PC-3 (cell line): ENCODE measurements around the gene AP2M1.

ENCODE experiments used
- EZH2 ChIP-seq: fragments of 300-600 bp; sonication (generic); IDR thresholded peaks from one replicate; pipeline ENCODE4 v1.6.1; 2017; ENCODE audit warnings: antibody characterized with exemption, mild to moderate bottlenecking, low read length; ENCODE audit not compliant: unreplicated experiment
- EZH2phosphoT487 ChIP-seq: fragments of 300-600 bp; sonication (generic); IDR thresholded peaks from 2 replicates; pipeline ENCODE4 v1.6.1; 2018; ENCODE audit warnings: mild to moderate bottlenecking, antibody characterized with exemption, low read length, borderline replicate concordance
- TF ChIP-seq, protein P1 (sequence below): fragments of 300-600 bp; sonication (generic); conservative IDR thresholded peaks from 2 replicates; pipeline ENCODE4 v1.5.1; 2017; ENCODE audit warnings: antibody characterized with exemption, low read depth, mild to moderate bottlenecking, low read length

- TF ChIP-seq EZH2 = no peak
- TF ChIP-seq, protein P1, sequence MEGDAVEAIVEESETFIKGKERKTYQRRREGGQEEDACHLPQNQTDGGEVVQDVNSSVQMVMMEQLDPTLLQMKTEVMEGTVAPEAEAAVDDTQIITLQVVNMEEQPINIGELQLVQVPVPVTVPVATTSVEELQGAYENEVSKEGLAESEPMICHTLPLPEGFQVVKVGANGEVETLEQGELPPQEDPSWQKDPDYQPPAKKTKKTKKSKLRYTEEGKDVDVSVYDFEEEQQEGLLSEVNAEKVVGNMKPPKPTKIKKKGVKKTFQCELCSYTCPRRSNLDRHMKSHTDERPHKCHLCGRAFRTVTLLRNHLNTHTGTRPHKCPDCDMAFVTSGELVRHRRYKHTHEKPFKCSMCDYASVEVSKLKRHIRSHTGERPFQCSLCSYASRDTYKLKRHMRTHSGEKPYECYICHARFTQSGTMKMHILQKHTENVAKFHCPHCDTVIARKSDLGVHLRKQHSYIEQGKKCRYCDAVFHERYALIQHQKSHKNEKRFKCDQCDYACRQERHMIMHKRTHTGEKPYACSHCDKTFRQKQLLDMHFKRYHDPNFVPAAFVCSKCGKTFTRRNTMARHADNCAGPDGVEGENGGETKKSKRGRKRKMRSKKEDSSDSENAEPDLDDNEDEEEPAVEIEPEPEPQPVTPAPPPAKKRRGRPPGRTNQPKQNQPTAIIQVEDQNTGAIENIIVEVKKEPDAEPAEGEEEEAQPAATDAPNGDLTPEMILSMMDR = no peak
- no peak for TF ChIP-seq EZH2phosphoT487
These were observed 19.4 kb downstream of the AP2M1 start for GRCh38 chr3:184193991-184194539.
